Mucosa of descending colon (tissue), 3 donors: ENCODE data around the gene ADAMTS1. TPM values are rescaled to one million over a fixed set of nuclear protein-coding genes. Genes with fewer than 3 reads are reported as not detected.
A peak's percentile ranks its signal among the peaks of the same experiment; 100 is the strongest.

Source experiments
- ATAC-seq: fragments of 200-7000 bp; cut with Tn5 transposase; one replicate; pipeline ENCODE4 v1.9.1; 2020; ENCODE audit warnings: mild to moderate bottlenecking, moderate library complexity
- DNase-seq, 3 donors: peaks; one replicate each; pipeline ENCODE4 v3.0.0-alpha.2; 2020
- H3K36me3 ChIP-seq: fragments of 200-600 bp; one replicate; pipeline ENCODE4 v1.8.0; 2021; ENCODE audit warnings: low read depth, mild to moderate bottlenecking
- H3K4me1 ChIP-seq: fragments of 200-600 bp; one replicate; pipeline ENCODE4 v1.8.0; 2021; ENCODE audit warnings: low read depth, mild to moderate bottlenecking
- H3K4me3 ChIP-seq: fragments of 200-600 bp; one replicate; pipeline ENCODE4 v1.8.0; 2021; ENCODE audit warnings: mild to moderate bottlenecking
- H3K9me3 ChIP-seq: fragments of 200-600 bp; one replicate; pipeline ENCODE4 v1.8.0; 2021; ENCODE audit warnings: mild to moderate bottlenecking
- CTCF ChIP-seq: fragments of 200-600 bp; IDR thresholded peaks from one replicate; pipeline ENCODE4 v1.8.0; 2022; ENCODE audit warnings: antibody characterized with exemption, mild to moderate bottlenecking
- intact Hi-C, 2 donors: fragments of 100-400 bp; cut with DNase I in 1 of 2; cut with micrococcal nuclease in 1 of 2; formaldehyde crosslinking; loops; one replicate each; pipeline versions ENCODE4 v1.11.0 to v1.11.1; 2022; cut with DNase I, micrococcal nuclease
- total RNA-seq, 3 donors: library from RNA; stranded (reverse); fragmentation: NEBNext Ultra II Directional in 2 of 3; extraction: Animal tissue kit (Norgen Biotek cat#: 25700) in 2 of 3; gene quantifications; one replicate each; pipeline versions ENCODE4 v1.2.1 to v1.2.4, GENCODE V29; 2021 to 2023
- donor health status: DM: no; HTN: no; CAD: no; lungs with moderate emphysema.
- donor health status: DM: no; HTN: no; CAD: no.
- donor health status: DM: no; HTN: yes; CAD: no.

ADAMTS1 gene
- total RNA-seq, 3 donors from 2014 or later, result 5.2 to 59.3 (median 43.9) TPM

GRCh38 chr21:26842974-26843932 lies 2.0 kb downstream of the ADAMTS1 start:
- TF ChIP-seq CTCF, result no peak
- ATAC-seq, result peak; percentile 82
- peak; percentile 86 to 90 (median 88) for DNase-seq
- Histone ChIP-seq H3K36me3 (no peaks in the 10 kb centered on the region), H3K4me1 (peaks cover 33% of the 10 kb centered on the region), H3K9me3 (no peaks in the 10 kb centered on the region), H3K4me3 (peak overlapping the region; percentile 30)
- intact Hi-C loops, result loop anchor here in 1 of 2 donors (10.0 kb wide), 1 partner anchor 1902 kb away; no protein-coding TSS in a partner anchor

DNA sequence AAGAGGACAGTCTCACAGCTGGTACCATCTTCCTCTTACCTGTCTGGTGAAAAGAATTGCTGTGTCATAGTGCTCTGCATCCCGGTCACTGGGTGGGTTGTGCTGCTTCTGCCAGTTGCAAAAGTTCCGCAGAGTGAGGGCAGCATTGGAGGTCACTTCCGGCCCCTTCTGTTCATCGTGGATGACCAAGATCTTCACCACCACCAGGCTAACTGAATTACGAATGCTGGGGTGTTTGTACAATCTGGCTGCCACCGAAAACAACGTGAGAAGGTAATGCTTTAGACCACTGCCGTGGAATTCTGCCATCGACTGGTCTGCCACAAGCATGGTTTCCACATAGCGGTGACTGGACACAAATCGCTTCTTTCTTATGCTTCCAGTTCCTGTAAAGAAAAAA lies 2.9 kb downstream of the ADAMTS1 start:
- no peak for DNase-seq
- ATAC-seq, result no peak
- H3K4me3 ChIP-seq, result no peak overlapping the region
- TF ChIP-seq CTCF, result no peak
- intact Hi-C loops, result loop anchor here in 1 of 2 donors (10.0 kb wide), 1 partner anchor 1903 kb away; no protein-coding TSS in a partner anchor
- H3K9me3 ChIP-seq, result no peaks in the 10 kb centered on the region
- H3K36me3 ChIP-seq, result no peaks in the 10 kb centered on the region
- H3K4me1 ChIP-seq, result peaks cover 33% of the 10 kb centered on the region

DNA sequence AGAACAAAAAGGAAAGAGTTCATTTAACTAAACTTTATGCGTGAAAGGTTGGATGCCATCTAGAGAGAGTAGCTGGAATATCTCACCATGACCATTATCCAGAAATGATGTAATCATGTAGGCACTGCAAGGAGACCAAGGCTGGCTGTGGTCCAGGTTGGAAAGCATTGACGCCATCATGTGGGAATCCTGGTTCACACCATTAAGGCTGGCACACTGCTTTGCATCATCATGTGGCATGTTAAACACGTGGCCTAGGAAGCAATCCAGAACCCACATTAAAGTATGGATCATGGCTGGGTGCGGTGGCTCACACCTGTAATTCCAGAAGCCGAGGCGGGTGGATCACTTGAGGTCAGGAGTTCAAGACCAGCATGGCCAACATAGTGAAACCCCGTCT lies 4.3 kb downstream of the ADAMTS1 start:
- Histone ChIP-seq H3K4me3 (no peak overlapping the region), H3K9me3 (no peaks in the 10 kb centered on the region), H3K36me3 (no peaks in the 10 kb centered on the region), H3K4me1 (peaks cover 33% of the 10 kb centered on the region)
- no peak for TF ChIP-seq CTCF
- no peak for DNase-seq
- intact Hi-C loops, result loop anchor here in 1 of 2 donors (10.0 kb wide), 1 partner anchor 1904 kb away; no protein-coding TSS in a partner anchor
- ATAC-seq, result no peak

DNA sequence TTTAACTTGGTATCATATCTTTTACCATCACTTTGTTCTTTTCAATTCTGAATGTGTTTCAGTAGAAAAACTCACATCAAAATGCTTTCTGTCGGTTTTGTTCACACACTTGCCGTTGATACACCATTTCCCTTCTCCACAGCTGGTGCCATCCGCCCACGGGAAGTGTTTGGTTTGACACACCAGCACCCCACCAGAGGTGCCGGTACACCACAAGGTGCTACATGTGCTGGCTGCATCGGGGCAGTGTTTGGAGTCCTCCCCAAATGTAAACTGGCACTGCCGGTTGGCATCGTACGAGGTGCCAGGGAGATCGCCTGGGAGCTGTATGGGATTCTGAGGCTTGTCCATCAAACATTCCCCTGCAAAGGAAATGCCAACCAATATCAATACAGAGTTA lies 5.0 kb downstream of the ADAMTS1 start:
- H3K9me3 ChIP-seq, result no peaks in the 10 kb centered on the region
- intact Hi-C loops, result loop anchor here in 1 of 2 donors (10.0 kb wide), 1 partner anchor 1905 kb away; no protein-coding TSS in a partner anchor
- no peak overlapping the region for H3K4me3 ChIP-seq
- H3K4me1 ChIP-seq, result peaks cover 28% of the 10 kb centered on the region
- no peaks in the 10 kb centered on the region for H3K36me3 ChIP-seq
- TF ChIP-seq CTCF, result no peak
- ATAC-seq, result no peak
- no peak for DNase-seq

- ATAC-seq (no peak), DNase-seq (no peak)
- intact Hi-C loops, result no loop called here
- no peak for TF ChIP-seq CTCF
- Histone ChIP-seq H3K4me3 (no peak overlapping the region), H3K4me1 (peaks cover under 1% of the 10 kb centered on the region), H3K36me3 (no peaks in the 10 kb centered on the region), H3K9me3 (no peaks in the 10 kb centered on the region)
Observed at GRCh38 chr21:26837539-26837938, 7.7 kb downstream of the ADAMTS1 start.
